ENCODE results near the gene CWC25. TPM values are rescaled to one million over a fixed set of nuclear protein-coding genes. Genes with fewer than 3 reads are reported as not detected.

The CWC25 gene
- total and polyA plus RNA-seq, 9 of the 15 experiments (the other 6 are each of a cell fraction or from before 2014, with no cell fraction given), result 16.5 to 27.4 (median 23.0) TPM

GRCh38 chr17:38798614-38799500 lies 26.3 kb downstream of the CWC25 start (continued):
- no peak for TF ChIP-seq CLOCK (CRISPR knock-in tag; IDR thresholded peaks at IDR 0.05; ENCODE audit: borderline replicate concordance)
- TF ChIP-seq HDAC2 (IDR thresholded peaks at IDR 0.05), result no peak
- no peak for TF ChIP-seq KHSRP (IDR thresholded peaks at IDR 0.05)
- TF ChIP-seq MTA3 (IDR thresholded peaks at IDR 0.05; ENCODE audit: borderline replicate concordance), result no peak; the same call in 1 of the 2 replicates
- TF ChIP-seq NFIX (CRISPR knock-in tag; IDR thresholded peaks at IDR 0.05; ENCODE audit: low read depth), result no peak
- TF ChIP-seq SNRNP70 (optimal IDR thresholded peaks at IDR 0.05; ENCODE audit: low read depth, low read length), result no peak
- TF ChIP-seq ZNF24 (IDR thresholded peaks at IDR 0.05), result no peak
- no peak for TF ChIP-seq GABPA (tag; conservative IDR thresholded peaks at IDR 0.05; ENCODE audit: low read depth)
- no peak for TF ChIP-seq ZNF253 (CRISPR knock-in tag; conservative IDR thresholded peaks at IDR 0.05)
- TF ChIP-seq ZC3H8 (IDR thresholded peaks at IDR 0.05), result no peak
- TF ChIP-seq SPI1 (IDR thresholded peaks at IDR 0.05; ENCODE audit: borderline replicate concordance, low read depth, low read length), result no peak
- TF ChIP-seq ETV6 (IDR thresholded peaks at IDR 0.05; ENCODE audit: borderline replicate concordance in 1 of 2, low read depth in 2 of 2, low read length in 1 of 2), result no peak
- TF ChIP-seq ETV6 (CRISPR knock-in tag; IDR thresholded peaks at IDR 0.05; ENCODE audit: borderline replicate concordance), result no peak
- 0 out of 2 replicates have a peak, but pooled peaks have one; percentile 46 for TF ChIP-seq CBFB (CRISPR knock-in tag; IDR thresholded peaks at IDR 0.05)
- no peak for TF ChIP-seq NCOA6 (IDR thresholded peaks at IDR 0.05)
- TF ChIP-seq ETS1 (conservative IDR thresholded peaks at IDR 0.05; ENCODE audit: control insufficient read depth, low read depth, low read length), result peak; percentile 77
- no peak for TF ChIP-seq SNIP1 (IDR thresholded peaks at IDR 0.05; ENCODE audit: low read depth)
- TF ChIP-seq, protein P1, sequence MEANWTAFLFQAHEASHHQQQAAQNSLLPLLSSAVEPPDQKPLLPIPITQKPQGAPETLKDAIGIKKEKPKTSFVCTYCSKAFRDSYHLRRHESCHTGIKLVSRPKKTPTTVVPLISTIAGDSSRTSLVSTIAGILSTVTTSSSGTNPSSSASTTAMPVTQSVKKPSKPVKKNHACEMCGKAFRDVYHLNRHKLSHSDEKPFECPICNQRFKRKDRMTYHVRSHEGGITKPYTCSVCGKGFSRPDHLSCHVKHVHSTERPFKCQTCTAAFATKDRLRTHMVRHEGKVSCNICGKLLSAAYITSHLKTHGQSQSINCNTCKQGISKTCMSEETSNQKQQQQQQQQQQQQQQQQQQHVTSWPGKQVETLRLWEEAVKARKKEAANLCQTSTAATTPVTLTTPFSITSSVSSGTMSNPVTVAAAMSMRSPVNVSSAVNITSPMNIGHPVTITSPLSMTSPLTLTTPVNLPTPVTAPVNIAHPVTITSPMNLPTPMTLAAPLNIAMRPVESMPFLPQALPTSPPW (CRISPR knock-in tag; IDR thresholded peaks at IDR 0.05), result no peak
- TF ChIP-seq FOXK2 (conservative IDR thresholded peaks at IDR 0.05 in 1 of 2, IDR thresholded peaks at IDR 0.05 in 1 of 2; ENCODE audit: low read depth in 2 of 2), result 0 out of 4 replicates have a peak, but pooled peaks of 1 of the 2 experiments have one; percentile 4
- TF ChIP-seq ZNF384 (IDR thresholded peaks at IDR 0.05; ENCODE audit: low read depth, low read length), result no peak
- TF ChIP-seq ZNF12 (CRISPR knock-in tag; IDR thresholded peaks at IDR 0.05), result no peak
- no peak for TF ChIP-seq ZNF282 (CRISPR knock-in tag; IDR thresholded peaks at IDR 0.05)
- TF ChIP-seq, protein P2, sequence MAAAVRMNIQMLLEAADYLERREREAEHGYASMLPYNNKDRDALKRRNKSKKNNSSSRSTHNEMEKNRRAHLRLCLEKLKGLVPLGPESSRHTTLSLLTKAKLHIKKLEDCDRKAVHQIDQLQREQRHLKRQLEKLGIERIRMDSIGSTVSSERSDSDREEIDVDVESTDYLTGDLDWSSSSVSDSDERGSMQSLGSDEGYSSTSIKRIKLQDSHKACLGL (CRISPR knock-in tag; IDR thresholded peaks at IDR 0.05; ENCODE audit: borderline replicate concordance, poor library complexity, severe bottlenecking), result no peak
- peak in 1 of 2 experiments; percentile 79; a peak in 1 of 4 replicates for TF ChIP-seq HDAC1 (IDR thresholded peaks at IDR 0.05)

All from K562 (cell line).